HepG2 (cell line): ENCODE data around the gene MYO5B. TPM values are rescaled to one million over a fixed set of nuclear protein-coding genes. Genes with fewer than 3 reads are reported as not detected.

Source experiments
- ASH2L ChIP-seq: fragments of 300-600, 200-600 bp; sonication (generic); IDR thresholded peaks from 2 replicates; pipeline ENCODE4 v1.7.0; 2017; ENCODE audit warnings: low read depth, mild to moderate bottlenecking, moderate library complexity, mixed read lengths, low read length; ENCODE audit not compliant: insufficient read length
- EP300 ChIP-seq, 3 experiments: sonication (generic) in 1 of 3; formaldehyde crosslinking in 1 of 3; IDR thresholded peaks; 2 replicates each; pipeline versions ENCODE4 v1.5.1 to v1.6.1; 2011 to 2020; ENCODE audit warnings: low read depth in 2 of 3, low read length in 2 of 3, borderline replicate concordance in 1 of 3, improper control_type of control experiment in 1 of 3, mild to moderate bottlenecking in 1 of 3, missing genetic modification reagents in 1 of 3, moderate library complexity in 1 of 3
- FIP1L1 ChIP-seq: fragments of 200-400 bp; formaldehyde crosslinking; IDR thresholded peaks from 2 replicates; pipeline ENCODE4 v1.6.1; 2018; ENCODE audit warnings: low read depth, mild to moderate bottlenecking, low read length, moderate library complexity, borderline replicate concordance; ENCODE audit not compliant: insufficient read depth
- FOXJ3 ChIP-seq: sonication (generic); formaldehyde crosslinking; IDR thresholded peaks from 2 replicates; pipeline ENCODE4 v1.4.0; 2020; ENCODE audit warnings: missing genetic modification reagents, mild to moderate bottlenecking, borderline replicate concordance
- HNF4G ChIP-seq, 2 experiments: sonication (generic) in 1 of 2; formaldehyde crosslinking in 1 of 2; IDR thresholded peaks; 2 replicates each; pipeline versions ENCODE4 v1.4.0 to v1.6.1; 2011 to 2020; ENCODE audit warnings: borderline replicate concordance in 2 of 2, low read depth in 2 of 2, mild to moderate bottlenecking in 2 of 2, low read length in 1 of 2, missing genetic modification reagents in 1 of 2, moderate library complexity in 1 of 2
- HOXA3 ChIP-seq: sonication (generic); formaldehyde crosslinking; IDR thresholded peaks from 2 replicates; pipeline ENCODE4 v1.5.0; 2020; ENCODE audit warnings: missing genetic modification reagents
- HOXD1 ChIP-seq: sonication (generic); formaldehyde crosslinking; IDR thresholded peaks from 2 replicates; pipeline ENCODE4 v1.5.0; 2020; ENCODE audit warnings: missing genetic modification reagents
- KDM6A ChIP-seq: IDR thresholded peaks from 2 replicates; pipeline ENCODE4 v1.6.1; 2016; ENCODE audit warnings: low read depth
- NR2C2 ChIP-seq: sonication (generic); formaldehyde crosslinking; IDR thresholded peaks from 2 replicates; pipeline ENCODE4 v1.4.0; 2020; ENCODE audit warnings: missing genetic modification reagents, mild to moderate bottlenecking, moderate library complexity, borderline replicate concordance
- NR2F2 ChIP-seq: IDR thresholded peaks from 2 replicates; pipeline ENCODE4 v1.6.1; 2012; ENCODE audit warnings: low read depth, inconsistent platforms, borderline replicate concordance
- PPARG ChIP-seq: conservative IDR thresholded peaks from 2 replicates; pipeline ENCODE4 v1.6.1; 2016; ENCODE audit warnings: missing biosample characterization, missing genetic modification reagents
- RCOR2 ChIP-seq: IDR thresholded peaks from 2 replicates; pipeline ENCODE4 v1.6.1; 2016; ENCODE audit warnings: missing biosample characterization, missing genetic modification reagents
- RXRB ChIP-seq: IDR thresholded peaks from 2 replicates; pipeline ENCODE4 v1.6.1; 2016; ENCODE audit warnings: borderline replicate concordance, missing genetic modification reagents, missing compliant biosample characterization
- SATB2 ChIP-seq: sonication (generic); formaldehyde crosslinking; IDR thresholded peaks from 2 replicates; pipeline ENCODE4 v1.5.0; 2020; ENCODE audit warnings: missing genetic modification reagents
- SOX6 ChIP-seq, 2 experiments: fragments of 450-650 bp in 1 of 2; sonication (generic) in 1 of 2; formaldehyde crosslinking in 1 of 2; IDR thresholded peaks; 2 replicates each; pipeline versions ENCODE4 v1.4.0 to v1.6.1; 2017 to 2020; ENCODE audit warnings: antibody characterized with exemption in 1 of 2, mild to moderate bottlenecking in 1 of 2, missing genetic modification reagents in 1 of 2
- SP2 ChIP-seq: sonication (generic); formaldehyde crosslinking; IDR thresholded peaks from 2 replicates; pipeline ENCODE4 v1.5.1; 2020; ENCODE audit warnings: mild to moderate bottlenecking, missing genetic modification reagents
- TP53 ChIP-seq: sonication (generic); formaldehyde crosslinking; conservative IDR thresholded peaks from 2 replicates; pipeline ENCODE4 v1.4.0; 2020; ENCODE audit warnings: missing genetic modification reagents
- ZFP82 ChIP-seq: sonication (generic); formaldehyde crosslinking; IDR thresholded peaks from 2 replicates; pipeline ENCODE4 v1.5.1; 2020; ENCODE audit warnings: mild to moderate bottlenecking, missing genetic modification reagents, borderline replicate concordance
- ZMYM4 ChIP-seq: sonication (generic); formaldehyde crosslinking; IDR thresholded peaks from 2 replicates; pipeline ENCODE4 v1.8.1; 2023; ENCODE audit warnings: mild to moderate bottlenecking, missing genetic modification reagents
- ZNF331 ChIP-seq: sonication (generic); formaldehyde crosslinking; IDR thresholded peaks from 2 replicates; pipeline ENCODE4 v1.4.0; 2020; ENCODE audit warnings: missing genetic modification reagents
- polyA plus RNA-seq, 8 experiments: library from polyadenylated mRNA; depleted of rRNA in 3 of 8; stranded (reverse) in 7 of 8; unstranded in 1 of 8; fragments of >200 nt; fragmentation: Illumina TruSeq in 4 of 8; extraction: Trizol in 4 of 8; gene quantifications; 2 replicates each; pipeline versions ENCODE4 v1.2.1 to v1.2.3, GENCODE V29; 2011 to 2016; ENCODE audit warnings: low read depth in 4 of 8, missing spikeins in 1 of 8, mixed read lengths in 1 of 8; ENCODE audit not compliant: insufficient read depth in 1 of 8
- total RNA-seq, 5 experiments: library from RNA; depleted of rRNA; stranded (reverse); fragments of >200 nt; fragmentation: Illumina TruSeq; extraction: Trizol; gene quantifications; 2 replicates each; pipeline ENCODE4 v1.2.3, GENCODE V29; 2016; ENCODE audit warnings: low read depth in 1 of 5
- TF ChIP-seq, protein P1 (sequence below): sonication (generic); formaldehyde crosslinking; conservative IDR thresholded peaks from 2 replicates; pipeline ENCODE4 v1.4.0; 2020; ENCODE audit warnings: missing genetic modification reagents
- TF ChIP-seq, protein P2 (sequence below): sonication (generic); IDR thresholded peaks from 2 replicates; pipeline ENCODE4 v1.6.1; 2016; ENCODE audit warnings: low read depth, borderline replicate concordance
- TF ChIP-seq, protein P3 (sequence below): sonication (generic); formaldehyde crosslinking; IDR thresholded peaks from 2 replicates; pipeline ENCODE4 v1.4.0; 2020; ENCODE audit warnings: missing genetic modification reagents

MYO5B gene
- total and polyA plus RNA-seq, 2 of the 13 experiments (the other 11 are each of a cell fraction or from before 2014, with no cell fraction given) = 13.1 to 24.0 TPM

DNA sequence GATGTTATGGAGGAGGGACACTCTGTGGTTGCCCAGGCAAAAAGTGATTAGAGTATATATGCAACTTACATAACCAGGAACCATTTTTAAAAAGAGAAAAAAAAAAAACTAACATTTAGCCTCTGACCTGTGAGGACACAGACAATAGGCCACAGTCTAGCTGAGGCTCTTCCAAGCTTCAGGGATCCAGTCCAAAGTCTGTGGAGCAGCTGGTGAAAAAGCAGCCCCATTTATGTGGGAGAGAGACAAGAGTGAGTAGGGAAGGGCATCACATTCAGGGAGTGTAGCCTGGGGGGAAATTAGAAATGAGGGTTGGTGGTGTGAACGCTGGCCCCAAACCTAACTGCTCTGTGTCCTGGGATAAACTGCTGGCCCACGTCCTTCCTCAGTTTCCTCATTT is 122.8 kb downstream of the MYO5B start (continued):
- TF ChIP-seq NR2C2 (CRISPR knock-in tag) = peak; percentile 86
- 0 out of 2 replicates have a peak, but pooled peaks have one; percentile 41 for TF ChIP-seq PPARG (CRISPR knock-in tag)
- no peak for TF ChIP-seq SP2 (CRISPR knock-in tag)
- peak; percentile 92 for TF ChIP-seq ZFP82
- TF ChIP-seq ASH2L = peak; percentile 41
- TF ChIP-seq TP53 (CRISPR knock-in tag) = no peak
- TF ChIP-seq HOXA3 = peak; percentile 49; the same call in 1 of the 2 replicates
- peak; percentile 48; the same call in 1 of the 2 replicates for TF ChIP-seq ZNF331 (CRISPR knock-in tag)
- 0 out of 2 replicates have a peak, but pooled peaks have one; percentile 36 for TF ChIP-seq RCOR2
- TF ChIP-seq EP300 (IDR thresholded peaks at IDR 0.05; ENCODE audit: low read depth in 2 of 2, low read length in 2 of 2) = peak in 1 of 2 experiments; percentile 34; a peak in 1 of 4 replicates
- TF ChIP-seq EP300 (CRISPR knock-in tag; IDR thresholded peaks at IDR 0.05; ENCODE audit: borderline replicate concordance) = no peak
- TF ChIP-seq, protein P1, sequence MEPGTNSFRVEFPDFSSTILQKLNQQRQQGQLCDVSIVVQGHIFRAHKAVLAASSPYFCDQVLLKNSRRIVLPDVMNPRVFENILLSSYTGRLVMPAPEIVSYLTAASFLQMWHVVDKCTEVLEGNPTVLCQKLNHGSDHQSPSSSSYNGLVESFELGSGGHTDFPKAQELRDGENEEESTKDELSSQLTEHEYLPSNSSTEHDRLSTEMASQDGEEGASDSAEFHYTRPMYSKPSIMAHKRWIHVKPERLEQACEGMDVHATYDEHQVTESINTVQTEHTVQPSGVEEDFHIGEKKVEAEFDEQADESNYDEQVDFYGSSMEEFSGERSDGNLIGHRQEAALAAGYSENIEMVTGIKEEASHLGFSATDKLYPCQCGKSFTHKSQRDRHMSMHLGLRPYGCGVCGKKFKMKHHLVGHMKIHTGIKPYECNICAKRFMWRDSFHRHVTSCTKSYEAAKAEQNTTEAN (CRISPR knock-in tag) = 0 out of 2 replicates have a peak, but pooled peaks have one; percentile 31
- TF ChIP-seq KDM6A (CRISPR knock-in tag) = peak; percentile 31; the same call in 1 of the 2 replicates
- TF ChIP-seq HOXD1 (CRISPR knock-in tag) = 0 out of 2 replicates have a peak, but pooled peaks have one; percentile 25
- TF ChIP-seq HNF4G (IDR thresholded peaks at IDR 0.05; ENCODE audit: borderline replicate concordance, low read depth, low read length) = peak; percentile 90
- TF ChIP-seq HNF4G (CRISPR knock-in tag; IDR thresholded peaks at IDR 0.05; ENCODE audit: borderline replicate concordance, low read depth) = peak; percentile 74; the same call in 1 of the 2 replicates
- TF ChIP-seq, protein P2, sequence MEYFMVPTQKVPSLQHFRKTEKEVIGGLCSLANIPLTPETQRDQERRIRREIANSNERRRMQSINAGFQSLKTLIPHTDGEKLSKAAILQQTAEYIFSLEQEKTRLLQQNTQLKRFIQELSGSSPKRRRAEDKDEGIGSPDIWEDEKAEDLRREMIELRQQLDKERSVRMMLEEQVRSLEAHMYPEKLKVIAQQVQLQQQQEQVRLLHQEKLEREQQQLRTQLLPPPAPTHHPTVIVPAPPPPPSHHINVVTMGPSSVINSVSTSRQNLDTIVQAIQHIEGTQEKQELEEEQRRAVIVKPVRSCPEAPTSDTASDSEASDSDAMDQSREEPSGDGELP = peak; percentile 95
- TF ChIP-seq SATB2 (CRISPR knock-in tag) = no peak
- TF ChIP-seq SOX6 (IDR thresholded peaks at IDR 0.05) = no peak
- peak; percentile 91 for TF ChIP-seq SOX6 (CRISPR knock-in tag; IDR thresholded peaks at IDR 0.05)
- peak; percentile 76; the same call in 1 of the 2 replicates for TF ChIP-seq RXRB
- TF ChIP-seq, protein P3, sequence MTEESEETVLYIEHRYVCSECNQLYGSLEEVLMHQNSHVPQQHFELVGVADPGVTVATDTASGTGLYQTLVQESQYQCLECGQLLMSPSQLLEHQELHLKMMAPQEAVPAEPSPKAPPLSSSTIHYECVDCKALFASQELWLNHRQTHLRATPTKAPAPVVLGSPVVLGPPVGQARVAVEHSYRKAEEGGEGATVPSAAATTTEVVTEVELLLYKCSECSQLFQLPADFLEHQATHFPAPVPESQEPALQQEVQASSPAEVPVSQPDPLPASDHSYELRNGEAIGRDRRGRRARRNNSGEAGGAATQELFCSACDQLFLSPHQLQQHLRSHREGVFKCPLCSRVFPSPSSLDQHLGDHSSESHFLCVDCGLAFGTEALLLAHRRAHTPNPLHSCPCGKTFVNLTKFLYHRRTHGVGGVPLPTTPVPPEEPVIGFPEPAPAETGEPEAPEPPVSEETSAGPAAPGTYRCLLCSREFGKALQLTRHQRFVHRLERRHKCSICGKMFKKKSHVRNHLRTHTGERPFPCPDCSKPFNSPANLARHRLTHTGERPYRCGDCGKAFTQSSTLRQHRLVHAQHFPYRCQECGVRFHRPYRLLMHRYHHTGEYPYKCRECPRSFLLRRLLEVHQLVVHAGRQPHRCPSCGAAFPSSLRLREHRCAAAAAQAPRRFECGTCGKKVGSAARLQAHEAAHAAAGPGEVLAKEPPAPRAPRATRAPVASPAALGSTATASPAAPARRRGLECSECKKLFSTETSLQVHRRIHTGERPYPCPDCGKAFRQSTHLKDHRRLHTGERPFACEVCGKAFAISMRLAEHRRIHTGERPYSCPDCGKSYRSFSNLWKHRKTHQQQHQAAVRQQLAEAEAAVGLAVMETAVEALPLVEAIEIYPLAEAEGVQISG (CRISPR knock-in tag) = 0 out of 2 replicates have a peak, but pooled peaks have one; percentile 24
- TF ChIP-seq NR2F2 = peak; percentile 81
- TF ChIP-seq ZMYM4 = peak; percentile 57; the same call in 1 of the 2 replicates
- TF ChIP-seq FOXJ3 (CRISPR knock-in tag) = peak; percentile 40; the same call in 1 of the 2 replicates
- no peak for TF ChIP-seq FIP1L1
